Osteocyte (in vitro differentiated cells): ENCODE data around the gene SNTN. TPM values are rescaled to one million over a fixed set of nuclear protein-coding genes. Genes with fewer than 3 reads are reported as not detected.

Experiments
- DNase-seq: peaks from one replicate; pipeline ENCODE4 v3.0.0; 2021; ENCODE audit warnings: mixed read lengths; ENCODE audit not compliant: unreplicated experiment; ENCODE audit errors: extremely low spot score
- H3K27ac Mint-ChIP-seq: one replicate; pipeline ENCODE4 v1.8.0; 2021; ENCODE audit warnings: mild to moderate bottlenecking, mixed read lengths; ENCODE audit not compliant: unreplicated experiment
- H3K27me3 Mint-ChIP-seq: one replicate; pipeline ENCODE4 v1.8.0; 2021; ENCODE audit warnings: mixed read lengths; ENCODE audit not compliant: unreplicated experiment
- H3K36me3 Mint-ChIP-seq: one replicate; pipeline ENCODE4 v1.8.0; 2021; ENCODE audit warnings: mixed read lengths; ENCODE audit not compliant: unreplicated experiment
- H3K4me1 Mint-ChIP-seq: one replicate; pipeline ENCODE4 v1.8.0; 2021; ENCODE audit warnings: mixed read lengths; ENCODE audit not compliant: unreplicated experiment
- H3K4me3 Mint-ChIP-seq: one replicate; pipeline ENCODE4 v1.8.0; 2021; ENCODE audit warnings: mild to moderate bottlenecking, moderate library complexity, mixed read lengths; ENCODE audit not compliant: unreplicated experiment
- H3K9me3 Mint-ChIP-seq: one replicate; pipeline ENCODE4 v1.8.0; 2021; ENCODE audit warnings: mixed read lengths; ENCODE audit not compliant: unreplicated experiment
- long read RNA-seq: library from polyadenylated mRNA; unstranded; transcript quantifications from one replicate; pipeline ENCODE4 v2.0.0, GENCODE V29; 2021
- total RNA-seq: library from RNA; stranded (reverse); gene quantifications from 2 replicates; pipeline ENCODE4 v1.2.1, GENCODE V29; 2021
- TF ChIP-seq, protein P1 (sequence below): fragments of 200-600 bp; sonication (generic); IDR thresholded peaks from 2 replicates; pipeline ENCODE4 v1.5.0; 2021; ENCODE audit warnings: antibody characterized with exemption, mild to moderate bottlenecking, moderate library complexity

SNTN gene
- total RNA-seq, result not detected in 2 replicates
- long read RNA-seq, result 0 reads

DNA sequence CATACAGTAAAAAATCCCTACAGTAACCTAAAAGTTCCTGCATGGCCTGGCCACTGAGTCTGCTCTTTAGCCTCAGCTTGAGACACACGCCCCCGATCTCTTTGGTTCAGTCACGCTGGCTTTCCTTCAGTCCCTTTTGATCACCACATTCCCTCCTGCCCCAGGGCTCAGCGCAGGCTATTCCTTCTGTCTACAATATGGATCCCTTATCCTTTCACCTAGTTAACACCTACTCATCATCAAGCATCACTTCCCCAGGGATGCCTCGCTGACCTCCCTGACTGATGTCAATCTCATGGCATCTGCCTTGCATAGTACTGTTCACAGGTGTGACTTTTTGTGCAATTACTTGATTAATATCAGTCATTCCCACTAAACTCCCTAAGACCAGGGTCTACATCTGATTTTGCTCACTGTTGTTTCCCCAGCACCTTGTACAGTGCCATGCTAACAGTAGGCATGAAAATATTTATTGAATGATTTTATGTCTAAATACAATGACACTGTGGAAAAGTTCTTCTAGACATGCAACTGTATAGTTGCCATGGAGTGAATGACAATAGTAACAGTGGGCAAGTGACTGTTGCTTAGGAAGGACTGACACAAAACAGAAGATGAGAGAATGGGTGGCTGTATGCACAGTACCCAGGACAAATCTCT is at the start of gene SNTN:
Gene SNTN (plus strand): TSS at position 610 of the 660 bp plus-strand sequence. CDS start 13 bp downstream, at position 623.
- Mint-ChIP-seq H3K9me3 (no peaks in the 10 kb centered on the region), H3K4me1 (peaks cover 9% of the 10 kb centered on the region), H3K4me3 (no peak within 1 kb of the TSS), H3K27ac (no peak within 1 kb of the TSS), H3K27me3 (peaks cover 8% of the 10 kb centered on the region), H3K36me3 (no peaks in the 10 kb centered on the region)
- DNase-seq, result no peak
- TF ChIP-seq, protein P1, sequence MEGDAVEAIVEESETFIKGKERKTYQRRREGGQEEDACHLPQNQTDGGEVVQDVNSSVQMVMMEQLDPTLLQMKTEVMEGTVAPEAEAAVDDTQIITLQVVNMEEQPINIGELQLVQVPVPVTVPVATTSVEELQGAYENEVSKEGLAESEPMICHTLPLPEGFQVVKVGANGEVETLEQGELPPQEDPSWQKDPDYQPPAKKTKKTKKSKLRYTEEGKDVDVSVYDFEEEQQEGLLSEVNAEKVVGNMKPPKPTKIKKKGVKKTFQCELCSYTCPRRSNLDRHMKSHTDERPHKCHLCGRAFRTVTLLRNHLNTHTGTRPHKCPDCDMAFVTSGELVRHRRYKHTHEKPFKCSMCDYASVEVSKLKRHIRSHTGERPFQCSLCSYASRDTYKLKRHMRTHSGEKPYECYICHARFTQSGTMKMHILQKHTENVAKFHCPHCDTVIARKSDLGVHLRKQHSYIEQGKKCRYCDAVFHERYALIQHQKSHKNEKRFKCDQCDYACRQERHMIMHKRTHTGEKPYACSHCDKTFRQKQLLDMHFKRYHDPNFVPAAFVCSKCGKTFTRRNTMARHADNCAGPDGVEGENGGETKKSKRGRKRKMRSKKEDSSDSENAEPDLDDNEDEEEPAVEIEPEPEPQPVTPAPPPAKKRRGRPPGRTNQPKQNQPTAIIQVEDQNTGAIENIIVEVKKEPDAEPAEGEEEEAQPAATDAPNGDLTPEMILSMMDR, result no peak

DNA sequence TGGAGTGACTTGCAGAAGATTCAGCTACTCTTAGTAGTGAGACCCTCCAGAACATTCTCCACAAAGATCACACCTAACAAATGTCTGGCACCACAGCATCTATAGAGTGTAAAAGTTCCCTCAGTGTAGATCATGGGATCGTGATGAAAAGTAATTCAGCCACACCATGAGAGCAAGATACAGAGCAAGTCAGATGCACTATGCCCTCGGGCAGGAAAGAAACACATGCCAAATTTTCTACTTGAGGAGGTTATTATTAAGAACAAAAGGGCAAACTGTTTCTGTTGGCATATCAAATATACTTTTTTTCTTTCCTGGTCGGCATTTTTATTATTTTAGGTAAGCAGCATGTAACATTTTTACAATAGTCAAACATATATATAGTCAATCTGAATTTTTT is 44.8 kb upstream of the SNTN start:
- no peak for DNase-seq
- TF ChIP-seq, protein P1, result no peak
- Mint-ChIP-seq H3K27me3 (peaks cover 2% of the 10 kb centered on the region), H3K9me3 (no peaks in the 10 kb centered on the region), H3K4me1 (no peaks in the 10 kb centered on the region), H3K36me3 (no peaks in the 10 kb centered on the region), H3K27ac (no peak overlapping the region), H3K4me3 (no peak overlapping the region)

DNA sequence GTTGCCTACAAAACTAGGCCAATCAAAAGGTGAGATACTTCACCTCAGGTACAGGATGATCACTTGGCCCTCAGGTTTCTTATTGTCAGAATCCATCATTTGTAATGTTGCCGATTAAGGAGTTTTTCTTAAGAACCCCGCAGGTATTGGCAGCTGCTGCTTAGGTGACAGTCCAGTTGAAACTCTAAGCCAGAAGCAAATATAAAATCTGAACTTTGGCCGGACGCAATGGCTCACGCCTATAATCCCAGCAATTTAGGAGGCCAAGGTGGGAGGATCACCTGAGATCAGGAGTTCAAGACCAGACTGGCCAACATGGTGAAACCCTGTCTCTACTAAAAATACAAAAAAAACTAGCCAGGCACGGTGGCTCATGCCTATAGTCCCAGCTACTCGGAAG is 43.1 kb upstream of the SNTN start:
- H3K9me3 Mint-ChIP-seq, result no peaks in the 10 kb centered on the region
- H3K4me3 Mint-ChIP-seq, result no peak overlapping the region
- H3K4me1 Mint-ChIP-seq, result no peaks in the 10 kb centered on the region
- TF ChIP-seq, protein P1, result no peak
- H3K27me3 Mint-ChIP-seq, result peaks cover 2% of the 10 kb centered on the region
- DNase-seq, result no peak
- H3K27ac Mint-ChIP-seq, result no peak overlapping the region
- no peaks in the 10 kb centered on the region for H3K36me3 Mint-ChIP-seq

DNA sequence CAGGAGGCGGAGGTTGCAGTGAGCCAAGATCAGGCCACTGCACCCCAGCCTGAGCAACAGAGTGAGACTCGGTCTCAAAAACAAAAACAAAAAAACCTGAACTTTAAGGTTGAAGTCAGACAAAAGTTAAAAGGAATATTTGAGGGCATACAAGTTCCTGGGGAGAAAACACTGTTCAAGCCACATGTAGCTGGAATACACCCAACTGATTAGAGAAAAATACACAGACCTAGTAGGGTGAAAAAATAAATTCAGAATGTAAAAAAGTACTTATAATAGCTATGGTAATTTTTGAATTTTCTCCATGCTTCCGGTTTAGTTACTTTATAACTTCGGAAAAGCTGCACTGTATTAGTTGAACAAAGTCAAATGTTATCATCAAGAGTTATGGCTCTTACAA is 42.6 kb upstream of the SNTN start:
- H3K4me3 Mint-ChIP-seq, result no peak overlapping the region
- H3K4me1 Mint-ChIP-seq, result no peaks in the 10 kb centered on the region
- TF ChIP-seq, protein P1, result no peak
- H3K9me3 Mint-ChIP-seq, result no peaks in the 10 kb centered on the region
- no peak overlapping the region for H3K27ac Mint-ChIP-seq
- H3K36me3 Mint-ChIP-seq, result no peaks in the 10 kb centered on the region
- H3K27me3 Mint-ChIP-seq, result peaks cover 2% of the 10 kb centered on the region
- no peak for DNase-seq

- TF ChIP-seq, protein P1, result no peak
- Mint-ChIP-seq H3K4me1 (no peaks in the 10 kb centered on the region), H3K36me3 (no peaks in the 10 kb centered on the region), H3K27me3 (peaks cover 2% of the 10 kb centered on the region), H3K4me3 (no peak overlapping the region), H3K27ac (no peak overlapping the region), H3K9me3 (no peaks in the 10 kb centered on the region)
- no peak for DNase-seq
Measured at GRCh38 chr3:63611382-63611781, 41.1 kb upstream of the SNTN start.
